K562 (cell line): ENCODE measurements around the gene GOLIM4. TPM values are rescaled to one million over a fixed set of nuclear protein-coding genes. Genes with fewer than 3 reads are reported as not detected.

ENCODE experiments used
- ATF7 ChIP-seq: fragments of 450-650 bp; IDR thresholded peaks from 2 replicates; pipeline ENCODE4 v1.7.1; 2014; ENCODE audit warnings: mild to moderate bottlenecking, moderate library complexity
- COPS2 ChIP-seq: fragments of 450-650 bp; conservative IDR thresholded peaks from 2 replicates; pipeline ENCODE4 v1.6.1; 2016; ENCODE audit warnings: mild to moderate bottlenecking, moderate library complexity
- CREB3 ChIP-seq: fragments of 450-650 bp; conservative IDR thresholded peaks from 2 replicates; pipeline ENCODE4 v1.6.1; 2016; ENCODE audit warnings: missing genetic modification characterization, low read depth, mild to moderate bottlenecking, missing compliant biosample characterization, moderate library complexity
- CTCFL ChIP-seq: IDR thresholded peaks from 2 replicates; pipeline ENCODE4 v1.6.1; 2011; ENCODE audit warnings: borderline replicate concordance, low read depth, mild to moderate bottlenecking, moderate library complexity, low read length; ENCODE audit not compliant: insufficient read depth, poor library complexity, severe bottlenecking
- EP400 ChIP-seq: fragments of 450-650 bp; IDR thresholded peaks from 2 replicates; pipeline ENCODE4 v1.6.1; 2017; ENCODE audit warnings: antibody characterized with exemption, mild to moderate bottlenecking, moderate library complexity
- GTF2F1 ChIP-seq: IDR thresholded peaks from 2 replicates; pipeline ENCODE4 v1.6.1; 2011; ENCODE audit warnings: low read depth, low read length, improper control_type of control experiment
- HES1 ChIP-seq: fragments of 450-650 bp; IDR thresholded peaks from 2 replicates; pipeline ENCODE4 v1.6.1; 2016; ENCODE audit warnings: low read depth, mild to moderate bottlenecking, moderate library complexity
- IRF1 ChIP-seq: sonication (generic); formaldehyde crosslinking; IDR thresholded peaks from 2 replicates; pipeline ENCODE4 v1.8.0; 2022; ENCODE audit warnings: missing genetic modification reagents, mild to moderate bottlenecking, borderline replicate concordance
- KAT8 ChIP-seq: fragments of 450-650 bp; IDR thresholded peaks from 2 replicates; pipeline ENCODE4 v1.6.1; 2016; ENCODE audit warnings: low read depth, mild to moderate bottlenecking
- KLF10 ChIP-seq: fragments of 250-450 bp; sonication (Bioruptor Pico); IDR thresholded peaks from 2 replicates; pipeline ENCODE4 v1.6.1; 2021; ENCODE audit warnings: matching md5 sums
- PHF20 ChIP-seq: fragments of 450-650 bp; IDR thresholded peaks from 2 replicates; pipeline ENCODE4 v1.6.1; 2018; ENCODE audit not compliant: partially characterized antibody
- PRMT5 ChIP-seq: sonication (generic); formaldehyde crosslinking; IDR thresholded peaks from 2 replicates; pipeline ENCODE4 v1.5.0; 2020; ENCODE audit warnings: missing genetic modification reagents
- RHOXF2B ChIP-seq: fragments of 250-450 bp; sonication (Bioruptor Pico); conservative IDR thresholded peaks from 2 replicates; pipeline ENCODE4 v1.5.1; 2021
- SREBF1 ChIP-seq: fragments of 150-350 bp; IDR thresholded peaks from 2 replicates; pipeline ENCODE4 v1.6.1; 2014; ENCODE audit warnings: antibody characterized with exemption, low read depth, low read length, borderline replicate concordance
- THAP7 ChIP-seq: fragments of 250-450 bp; sonication (Bioruptor Pico); IDR thresholded peaks from 2 replicates; pipeline ENCODE4 v1.5.0; 2021
- TSC22D4 ChIP-seq: fragments of 450-650 bp; IDR thresholded peaks from 2 replicates; pipeline ENCODE4 v1.6.1; 2016; ENCODE audit warnings: missing genetic modification characterization, missing biosample characterization, control low read depth
- ZBTB1 ChIP-seq: sonication (generic); formaldehyde crosslinking; IDR thresholded peaks from 2 replicates; pipeline ENCODE4 v1.8.1; 2023; ENCODE audit warnings: missing genetic modification reagents, low read depth, mild to moderate bottlenecking, borderline replicate concordance
- ZNF121 ChIP-seq: sonication (generic); formaldehyde crosslinking; conservative IDR thresholded peaks from 2 replicates; pipeline ENCODE4 v1.8.0; 2022; ENCODE audit warnings: missing genetic modification reagents
- ZNF316 ChIP-seq: fragments of 450-650 bp; IDR thresholded peaks from 2 replicates; pipeline ENCODE4 v1.6.1; 2016
- ZNF512 ChIP-seq: IDR thresholded peaks from 2 replicates; pipeline ENCODE4 v1.6.1; 2016; ENCODE audit warnings: missing genetic modification characterization, missing compliant biosample characterization
- ZNF644 ChIP-seq: fragments of 200-800 bp; sonication (Bioruptor generic); IDR thresholded peaks from 2 replicates; pipeline ENCODE4 v1.6.1; 2016; ENCODE audit warnings: low read depth, missing genetic modification characterization, missing compliant biosample characterization
- ZNF696 ChIP-seq: fragments of 250-450 bp; sonication (Bioruptor Pico); conservative IDR thresholded peaks from 2 replicates; pipeline ENCODE4 v1.4.0; 2020; ENCODE audit warnings: mild to moderate bottlenecking, moderate library complexity
- polyA plus RNA-seq, 8 experiments: library from polyadenylated mRNA; depleted of rRNA in 4 of 8; stranded (reverse) in 5 of 8; unstranded in 3 of 8; fragments of >200 nt; fragmentation: Nextera tagmentation in 2 of 8; fragmentation: Illumina TruSeq in 1 of 8; extraction: Ambion mirVana in 2 of 8; extraction: Trizol in 1 of 8; gene quantifications; 2 replicates each; pipeline versions ENCODE4 v1.2.1 to v1.2.3, GENCODE V29; 2011 to 2014; ENCODE audit warnings: inconsistent platforms in 1 of 8, missing spikeins in 1 of 8
- total RNA-seq, 7 experiments: library from RNA; depleted of rRNA in 6 of 7; stranded (reverse); fragments of >200 nt in 6 of 7; fragmentation: Illumina TruSeq in 2 of 7; extraction: Trizol in 2 of 7; gene quantifications; 2 replicates each; pipeline versions ENCODE4 v1.2.1 to v1.2.3, GENCODE V29; 2011 to 2021; ENCODE audit warnings: low replicate concordance in 1 of 7

GOLIM4 gene
- total and polyA plus RNA-seq, 9 of the 15 experiments (the other 6 are each of a cell fraction or from before 2014, with no cell fraction given), result 9.3 to 39.4 (median 31.0) TPM

GRCh38 chr3:168096210-168096652 lies 507 bp upstream of the GOLIM4 start (continued):
- no peak for TF ChIP-seq THAP7
- TF ChIP-seq ATF7, result no peak
- TF ChIP-seq PHF20, result peak; percentile 38
- TF ChIP-seq COPS2, result no peak
- TF ChIP-seq TSC22D4 (tag), result no peak
- TF ChIP-seq KAT8, result no peak
- TF ChIP-seq GTF2F1, result no peak
- TF ChIP-seq IRF1 (CRISPR knock-in tag), result no peak
- no peak for TF ChIP-seq PRMT5 (CRISPR knock-in tag)
- TF ChIP-seq ZBTB1 (CRISPR knock-in tag), result peak; percentile 81
- TF ChIP-seq ZNF512 (tag), result no peak
- TF ChIP-seq KLF10, result no peak
- no peak for TF ChIP-seq CTCFL
- no peak for TF ChIP-seq SREBF1
- TF ChIP-seq ZNF696 (CRISPR knock-in tag), result no peak
- TF ChIP-seq ZNF316, result peak; percentile 17; the same call in 1 of the 2 replicates
- no peak for TF ChIP-seq RHOXF2B (CRISPR knock-in tag)
- TF ChIP-seq EP400, result peak; percentile 98
- TF ChIP-seq CREB3, result no peak
- TF ChIP-seq HES1, result no peak
- TF ChIP-seq ZNF121 (CRISPR knock-in tag), result no peak
- TF ChIP-seq ZNF644 (tag), result no peak
